Stimulated activated CD4-positive, alpha-beta T cell treated with anti-CD3 and anti-CD28 coated beads, Interleukin-4, amount 100 ng/mL, for 24 hours (primary cell): ENCODE measurements around the gene C2CD2L.
"Not testable (repeated sequence)": the region's sequence is repeated elsewhere in the genome, so short reads cannot be mapped to it uniquely, and the experiment has no call there.

ENCODE experiments used
- DNase-seq: peaks from one replicate; pipeline ENCODE4 v3.0.0-alpha.2; 2020

The C2CD2L gene

DNA sequence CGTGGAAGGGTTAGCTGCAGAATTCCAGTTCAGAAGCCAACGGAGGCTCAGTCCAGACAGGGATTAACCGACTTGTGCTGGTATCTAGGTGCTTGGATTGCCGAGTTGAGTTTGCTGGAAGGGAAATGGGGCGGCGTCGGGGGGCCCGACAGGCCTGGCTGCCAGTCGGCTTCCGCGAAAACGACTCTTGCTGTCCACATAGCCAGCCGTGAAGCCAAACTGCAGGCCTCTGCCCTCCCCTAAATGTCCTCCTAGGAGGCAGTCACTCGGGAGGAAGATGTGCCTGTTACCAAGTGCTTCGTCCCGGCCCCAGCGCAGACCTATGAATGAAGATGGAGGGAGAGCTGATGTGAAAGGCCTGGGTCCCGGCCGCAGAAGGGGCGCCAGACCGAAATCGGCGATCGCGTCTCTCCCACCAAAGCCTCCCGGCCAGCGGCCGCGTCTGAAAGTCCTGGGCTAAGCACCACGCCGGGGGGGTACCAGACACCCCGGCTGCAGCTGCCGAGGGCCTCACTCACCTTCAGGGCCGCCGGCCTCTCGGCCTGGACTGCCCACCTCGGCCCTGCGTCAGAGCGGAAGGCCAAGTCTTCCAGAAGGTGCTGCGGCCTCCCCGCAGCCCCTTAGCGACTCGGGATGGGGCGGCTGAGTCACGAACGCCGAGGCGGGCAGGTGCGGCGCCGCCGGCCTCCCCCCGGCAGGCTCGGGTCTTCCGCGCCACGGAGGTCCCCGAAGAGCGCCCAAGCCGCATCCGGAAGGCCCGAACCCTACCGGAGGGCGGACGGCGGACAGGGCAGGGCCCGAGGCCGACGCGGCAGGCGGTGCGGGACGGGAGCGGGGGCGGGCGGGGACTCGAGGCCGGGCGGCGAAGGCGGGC is 13.0 kb upstream of the C2CD2L start:
- DNase-seq, result peak; percentile 55

DNA sequence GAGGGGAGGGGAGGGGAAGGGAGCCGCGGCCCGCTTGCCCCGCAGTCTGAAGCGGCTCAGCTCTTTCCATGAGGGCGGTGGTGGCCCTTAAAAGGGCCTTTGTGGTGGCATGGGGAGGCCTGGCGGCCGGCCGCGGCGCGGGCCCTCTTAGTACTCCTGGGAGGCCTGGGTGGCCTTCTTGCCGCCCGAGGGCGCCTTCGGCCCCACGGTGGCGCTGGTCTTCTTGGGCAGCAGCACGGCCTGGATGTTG is 12.4 kb upstream of the C2CD2L start:
- no peak for DNase-seq

DNA sequence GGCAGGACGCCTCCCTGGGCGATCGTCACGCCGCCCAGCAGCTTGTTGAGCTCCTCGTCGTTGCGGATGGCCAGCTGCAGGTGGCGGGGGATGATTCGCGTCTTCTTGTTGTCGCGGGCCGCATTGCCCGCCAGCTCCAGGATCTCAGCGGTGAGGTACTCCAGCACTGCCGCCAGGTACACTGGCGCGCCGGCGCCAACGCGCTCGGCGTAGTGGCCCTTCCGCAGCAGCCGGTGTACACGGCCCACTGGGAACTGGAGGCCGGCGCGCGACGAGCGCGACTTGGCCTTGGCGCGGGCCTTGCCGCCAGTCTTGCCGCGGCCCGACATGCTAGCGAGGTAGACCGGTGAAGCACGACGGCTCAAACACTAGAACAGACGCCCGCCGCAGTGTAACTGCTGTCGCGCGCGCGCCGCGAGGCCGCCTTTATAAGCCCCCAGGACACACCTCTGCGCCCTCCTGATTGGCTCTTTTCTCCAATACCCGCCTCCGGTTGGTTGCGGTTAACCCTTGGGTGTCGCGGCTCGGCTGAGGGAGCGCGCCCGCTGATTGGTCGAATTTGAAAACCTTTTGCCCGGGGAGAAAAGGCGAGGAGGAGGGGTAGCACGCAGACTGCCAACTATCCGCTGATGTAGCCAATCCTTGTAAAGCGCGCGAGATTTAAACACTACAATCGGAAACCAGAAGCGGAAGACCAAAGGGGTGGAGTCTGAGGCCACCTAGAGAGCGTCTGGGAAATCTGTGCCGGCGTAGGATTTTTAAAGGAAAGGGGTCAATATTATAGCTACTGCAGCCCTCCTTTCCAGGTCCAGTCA is 11.9 kb upstream of the C2CD2L start:
- peak; percentile 100 for DNase-seq

DNA sequence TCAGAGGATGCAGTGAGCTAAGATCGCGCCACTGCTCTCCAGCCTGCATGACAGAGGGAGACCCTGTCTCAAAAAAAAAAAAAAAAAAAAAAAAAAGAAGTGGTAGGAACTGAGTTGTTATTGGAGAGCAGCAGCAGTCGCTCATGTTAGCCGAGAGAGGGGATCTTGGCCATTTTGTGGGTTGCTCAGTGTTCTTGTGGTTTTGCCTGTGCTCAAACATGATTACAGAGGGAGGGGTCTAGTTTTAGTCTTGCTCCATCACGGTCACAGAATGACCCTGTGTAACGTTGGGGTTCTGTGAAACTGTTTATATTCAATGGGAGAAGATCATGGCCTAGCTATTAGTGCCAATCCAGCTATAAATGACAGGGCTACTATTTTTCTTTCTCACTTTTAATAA is 7.4 kb upstream of the C2CD2L start:
- no peak for DNase-seq

DNA sequence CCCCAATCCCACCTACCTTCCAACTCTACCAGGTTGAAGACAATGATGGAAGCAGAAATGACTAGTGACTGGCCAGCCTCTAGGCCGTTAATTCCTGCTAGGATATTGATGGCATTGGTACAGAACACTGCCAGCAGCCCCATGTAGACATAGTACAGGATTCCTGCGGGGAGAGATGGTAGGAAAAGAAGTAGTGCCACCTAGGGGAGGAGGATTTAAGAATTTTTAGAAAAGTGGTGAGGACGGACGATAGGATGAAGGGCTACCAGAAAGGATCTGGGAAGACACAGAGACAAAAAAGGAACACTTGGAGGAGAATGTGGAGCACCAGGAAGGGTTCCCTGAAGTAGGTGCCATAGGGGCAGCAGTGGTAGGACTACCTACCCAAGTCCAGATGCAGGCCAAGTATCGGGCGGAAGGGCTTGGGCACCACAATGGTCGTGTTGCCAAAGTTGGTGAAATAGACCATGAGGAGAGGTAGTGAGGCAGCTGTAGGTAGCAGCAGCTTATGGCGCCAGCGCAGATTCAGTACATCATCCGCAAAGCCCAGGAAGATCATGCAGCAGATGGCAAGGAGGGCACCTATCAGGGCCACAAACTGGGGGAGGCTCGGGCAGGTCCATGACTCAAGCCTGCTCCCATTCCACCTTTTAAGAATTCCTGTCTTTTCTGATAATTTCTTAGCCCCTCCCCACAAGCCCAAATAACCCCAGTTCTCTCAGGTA is 6.7 kb upstream of the C2CD2L start:
- DNase-seq, result no peak

DNA sequence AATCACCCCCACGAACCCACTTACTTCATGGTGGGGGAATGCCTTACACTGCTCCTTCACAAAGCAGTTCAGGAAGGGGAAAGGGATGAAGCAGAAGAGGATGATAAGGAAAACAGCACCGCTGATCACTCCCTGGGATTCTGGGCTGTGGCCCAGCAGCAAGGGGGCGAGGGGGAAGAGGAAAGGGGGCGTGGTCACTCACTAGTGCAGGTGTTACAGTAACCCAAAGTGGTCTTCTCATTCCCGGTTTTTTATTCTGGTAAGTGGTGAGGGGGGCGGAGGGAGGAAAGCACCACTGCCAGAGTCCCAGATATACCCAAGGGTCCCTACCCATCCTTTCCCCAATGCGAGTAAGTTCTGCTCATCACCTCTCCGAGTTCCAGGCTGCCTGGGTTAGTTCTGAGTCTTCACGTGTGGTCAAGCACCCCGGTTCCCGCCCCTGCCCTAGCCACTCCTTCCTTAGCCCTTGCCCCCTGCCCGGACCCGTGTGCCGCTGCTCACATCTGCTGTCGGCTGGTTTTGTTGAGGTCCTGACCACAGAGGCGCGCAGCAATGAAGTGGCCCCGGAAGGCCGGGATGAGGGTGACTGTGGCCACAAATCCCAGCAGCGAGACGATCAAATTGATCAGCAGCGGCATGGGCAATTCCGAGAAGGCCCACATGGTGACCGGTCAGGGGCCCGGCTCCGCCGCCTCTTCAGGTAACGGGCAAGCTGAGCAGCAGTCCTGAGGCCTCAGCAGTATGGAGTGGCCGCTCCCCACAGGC is 6.0 kb upstream of the C2CD2L start:
- DNase-seq, result peak; percentile 25

DNA sequence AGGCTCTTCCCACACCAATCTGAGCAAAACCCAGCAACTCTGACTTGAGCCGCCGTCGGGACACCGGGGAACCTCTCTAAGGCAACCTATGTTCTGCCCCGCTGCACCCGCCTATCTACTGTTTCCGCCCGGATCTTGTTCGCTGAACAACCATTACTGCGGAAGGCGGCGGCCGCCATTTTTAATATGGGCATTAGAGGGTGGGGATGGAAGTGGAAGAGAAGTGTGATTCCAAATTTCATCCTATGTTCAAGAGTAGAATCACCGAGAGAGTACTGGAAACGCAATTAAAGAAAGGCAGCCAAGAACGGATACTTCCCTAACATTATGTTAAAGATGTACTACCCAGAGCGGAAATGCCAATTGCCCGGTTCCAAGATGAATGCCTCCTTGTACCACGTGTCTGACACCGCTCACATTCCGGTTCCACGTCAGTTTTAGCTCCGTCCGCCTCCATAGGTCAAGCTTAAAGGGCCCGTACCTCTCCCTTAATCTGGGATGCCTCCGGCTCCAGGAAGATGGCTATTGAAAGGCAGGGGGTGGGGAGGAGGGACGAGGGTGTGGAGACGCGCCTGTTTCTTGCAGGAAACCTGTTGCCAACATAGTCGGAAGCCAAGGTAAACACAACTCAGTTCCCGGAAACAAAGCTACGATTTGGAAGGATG is 5.3 kb upstream of the C2CD2L start, which contains the start of gene DPAGT1:
Gene DPAGT1 (minus strand): TSS at position 95 of the 665 bp plus-strand sequence. CDS start 198 bp downstream, outside the sequence.
- peak; percentile 90 for DNase-seq

DNA sequence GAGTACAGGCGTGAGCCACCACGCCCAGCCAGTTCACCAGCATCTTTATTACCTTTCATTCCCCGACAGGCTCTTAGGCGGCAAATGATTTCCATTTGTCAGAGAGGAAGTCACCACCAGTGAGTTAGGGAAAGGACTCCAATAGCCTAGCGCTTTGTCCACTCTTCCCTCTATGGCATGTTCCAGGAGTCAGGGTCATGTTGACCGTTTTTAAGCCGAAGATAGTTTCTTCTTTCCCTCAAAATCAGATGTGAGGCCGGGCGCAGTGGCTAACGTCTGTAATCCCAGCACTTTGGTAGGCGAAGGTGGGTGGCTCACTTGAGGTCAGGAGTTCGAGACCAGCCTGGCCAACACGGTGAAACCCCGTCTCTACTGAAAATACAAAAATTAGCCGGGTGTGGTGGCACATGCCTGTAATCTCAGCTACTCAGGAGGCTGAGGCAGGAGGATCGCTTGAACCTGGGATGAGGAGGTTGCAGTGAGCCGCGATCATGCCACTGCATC is 3.9 kb upstream of the C2CD2L start:
- DNase-seq, result not testable (repeated sequence)

DNA sequence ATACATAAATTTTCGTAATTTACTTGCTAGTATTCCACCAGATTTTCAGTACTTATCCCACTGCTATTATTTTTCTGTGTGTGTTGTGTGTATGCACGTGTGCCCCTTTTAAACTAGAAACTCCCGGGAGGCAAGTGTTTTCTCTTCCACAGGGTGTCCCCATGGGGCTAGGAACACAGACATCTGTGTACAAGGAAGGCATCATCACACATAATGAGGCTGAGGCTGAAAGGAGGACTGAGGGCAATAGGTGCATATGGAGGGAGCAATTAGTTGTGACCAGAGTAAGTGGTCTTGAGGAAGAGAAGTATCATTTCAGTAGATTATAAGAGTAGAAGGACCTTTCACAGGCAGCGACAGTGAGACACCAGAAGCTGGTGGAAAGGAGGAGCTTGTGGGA is 3.4 kb upstream of the C2CD2L start:
- DNase-seq, result no peak

DNA sequence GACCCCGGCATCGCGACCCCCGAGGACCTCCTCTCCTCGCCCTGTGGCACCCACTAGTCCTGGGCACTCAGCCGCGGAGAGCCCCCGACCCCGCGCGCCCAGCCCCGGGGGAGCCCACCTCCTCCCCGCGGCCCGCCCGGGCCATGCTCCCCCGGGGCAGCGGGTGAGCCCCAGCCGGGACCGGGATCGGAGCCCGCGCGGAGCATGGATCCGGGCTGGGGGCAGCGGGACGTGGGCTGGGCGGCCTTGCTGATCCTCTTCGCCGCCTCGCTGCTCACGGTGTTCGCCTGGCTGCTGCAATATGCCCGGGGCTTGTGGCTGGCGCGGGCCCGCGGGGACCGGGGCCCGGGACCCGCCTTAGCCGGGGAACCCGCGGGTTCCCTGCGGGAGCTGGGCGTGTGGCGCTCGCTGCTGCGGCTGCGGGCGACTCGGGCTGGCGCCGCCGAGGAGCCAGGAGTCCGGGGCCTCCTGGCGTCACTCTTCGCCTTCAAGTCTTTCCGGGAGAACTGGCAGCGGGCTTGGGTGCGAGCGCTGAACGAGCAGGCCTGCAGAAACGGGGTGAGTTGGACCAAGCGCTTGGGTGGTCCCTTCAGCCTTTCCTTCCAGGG is 498 bp downstream of the C2CD2L start:
- DNase-seq, result no peak

DNA sequence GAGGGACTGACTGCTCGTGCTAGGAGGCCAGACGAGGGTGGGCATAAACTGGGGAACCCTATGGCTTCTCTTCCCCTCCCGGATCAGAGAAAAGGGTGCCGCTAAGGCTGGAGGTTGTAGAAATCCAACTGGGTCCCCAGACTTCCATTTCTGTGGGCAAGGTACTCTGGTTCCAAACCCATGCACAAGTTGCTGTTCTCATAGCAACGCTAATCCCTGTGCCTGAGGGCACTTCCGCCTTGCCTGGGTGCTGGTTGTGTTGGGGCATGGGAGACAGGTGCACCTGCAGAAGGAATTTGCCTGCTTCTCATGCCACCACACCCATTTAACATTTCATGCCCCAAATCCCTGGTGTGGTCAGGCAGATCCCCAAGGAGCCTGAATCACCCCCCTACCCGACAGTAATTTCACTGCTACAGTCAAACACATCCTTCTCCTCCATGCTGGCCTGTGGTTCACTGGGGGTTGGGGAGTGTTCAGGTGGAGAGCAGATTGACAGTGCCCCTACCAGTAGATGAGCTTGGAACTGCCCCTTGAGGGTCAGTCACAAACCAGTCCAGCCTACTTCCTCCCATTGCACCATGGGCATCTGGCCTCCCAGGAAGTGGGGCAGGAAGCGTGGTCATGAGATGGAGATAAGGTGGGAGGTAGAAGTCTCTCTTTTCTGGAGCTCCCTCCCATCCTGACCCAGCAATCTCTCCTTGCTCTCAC is 1.2 kb downstream of the C2CD2L start:
- no peak for DNase-seq

DNA sequence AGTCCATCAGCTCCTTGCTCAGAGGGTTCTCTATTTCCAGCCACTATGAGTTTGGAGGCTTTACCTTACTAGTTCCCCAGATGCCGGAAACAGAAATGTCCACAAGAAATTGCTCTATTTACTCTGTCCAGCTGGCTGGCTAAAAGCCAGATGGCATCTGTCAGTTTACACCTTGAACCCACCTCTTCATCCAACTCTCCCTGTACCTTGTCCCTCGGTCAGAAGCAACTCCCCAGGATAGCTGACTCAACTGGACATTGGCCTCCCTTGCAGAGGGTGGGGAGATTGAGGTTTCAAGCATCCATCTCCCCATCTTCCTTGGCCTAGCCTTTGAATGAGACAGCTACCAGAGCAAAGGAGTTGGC is 1.7 kb downstream of the C2CD2L start:
- DNase-seq, result no peak

DNA sequence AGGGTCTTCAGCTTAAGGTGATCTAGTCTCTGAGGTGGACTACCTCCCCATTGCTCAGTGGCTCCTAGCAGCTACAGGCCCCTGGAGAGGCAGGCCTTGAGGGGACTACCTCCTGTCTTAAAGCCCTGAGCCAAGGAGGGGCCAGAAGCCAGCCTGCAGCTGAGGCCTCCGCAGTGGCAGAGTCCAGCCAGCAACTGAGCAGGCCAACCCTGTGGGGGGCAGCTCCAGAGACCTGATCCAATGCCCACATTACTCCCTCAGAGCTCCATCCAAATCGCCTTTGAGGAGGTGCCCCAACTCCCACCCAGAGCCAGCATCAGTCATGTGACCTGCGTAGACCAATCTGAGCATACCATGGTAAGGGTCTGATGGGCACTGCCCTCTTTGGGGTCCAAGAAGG is 2.7 kb downstream of the C2CD2L start:
- no peak for DNase-seq

DNA sequence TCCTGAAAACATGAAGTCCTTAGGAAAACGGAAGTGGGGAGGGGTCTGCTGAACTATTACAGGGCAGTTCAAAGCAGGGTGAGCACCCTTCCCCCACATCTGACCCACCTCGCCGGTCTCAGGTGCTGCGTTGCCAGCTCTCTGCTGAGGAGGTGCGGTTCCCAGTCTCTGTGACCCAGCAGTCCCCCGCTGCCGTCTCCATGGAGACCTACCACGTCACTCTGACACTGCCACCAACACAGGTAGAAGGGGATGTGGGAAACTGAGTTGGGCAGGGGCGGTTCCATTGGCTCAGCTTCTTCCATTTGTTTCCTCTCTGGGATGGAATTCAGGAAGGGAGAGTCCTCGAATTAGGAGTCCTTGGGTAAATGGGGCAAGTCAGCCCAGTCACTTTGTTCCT is 3.3 kb downstream of the C2CD2L start:
- DNase-seq, result no peak

DNA sequence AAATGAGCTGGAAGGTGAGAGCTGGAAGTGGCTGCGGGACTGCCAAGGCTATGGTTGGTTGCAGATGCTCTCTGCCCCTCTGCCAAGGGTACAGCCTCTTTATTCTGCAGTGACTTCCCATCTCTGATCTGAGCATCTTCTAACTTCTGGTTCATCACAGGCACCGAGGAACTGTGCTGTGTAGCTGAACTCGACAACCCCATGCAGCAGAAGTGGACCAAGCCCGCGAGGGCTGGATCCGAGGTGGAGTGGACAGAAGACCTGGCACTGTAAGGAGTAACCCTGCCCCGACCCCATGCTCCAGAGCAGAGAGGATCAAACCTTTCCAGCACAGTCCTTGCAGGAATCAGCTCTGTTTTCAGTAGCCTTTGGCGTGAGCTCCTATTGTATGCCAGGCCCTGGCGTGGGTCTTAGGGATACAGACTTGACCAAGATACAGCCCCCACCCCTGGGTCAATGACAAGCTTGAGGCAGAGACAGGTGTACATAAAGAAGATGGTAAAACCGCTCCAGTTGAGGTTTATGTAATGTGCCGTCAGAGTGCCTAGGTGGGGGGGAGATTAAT is 4.3 kb downstream of the C2CD2L start:
- DNase-seq, result no peak

DNA sequence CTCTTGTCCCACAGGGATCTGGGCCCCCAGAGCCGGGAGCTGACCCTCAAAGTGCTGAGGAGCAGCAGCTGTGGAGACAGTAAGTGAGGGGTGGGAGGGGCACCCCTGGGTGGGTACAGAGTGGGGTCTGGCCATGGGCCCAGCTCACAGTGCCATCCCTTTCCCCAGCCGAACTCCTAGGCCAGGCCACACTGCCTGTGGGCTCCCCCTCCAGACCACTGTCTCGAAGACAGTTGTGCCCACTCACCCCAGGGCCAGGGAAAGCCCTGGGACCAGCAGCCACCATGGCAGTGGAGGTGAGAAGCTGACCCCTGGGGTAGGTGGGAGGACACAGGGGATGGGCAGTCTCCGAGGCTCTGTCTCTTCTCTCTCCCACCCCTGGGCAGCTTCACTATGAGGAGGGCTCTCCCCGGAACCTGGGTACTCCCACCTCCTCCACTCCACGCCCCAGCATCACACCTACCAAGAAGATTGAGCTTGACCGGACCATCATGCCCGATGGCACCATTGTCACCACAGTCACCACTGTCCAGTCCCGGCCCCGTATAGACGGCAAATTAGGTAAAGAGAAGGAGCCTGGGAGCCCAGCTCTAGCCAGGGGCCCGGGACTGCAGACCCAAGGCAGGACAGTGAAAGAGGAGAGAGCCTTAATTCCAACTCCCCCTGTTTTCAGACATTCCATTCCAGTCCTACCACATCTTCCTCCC is 5.3 kb downstream of the C2CD2L start:
- DNase-seq, result no peak

DNA sequence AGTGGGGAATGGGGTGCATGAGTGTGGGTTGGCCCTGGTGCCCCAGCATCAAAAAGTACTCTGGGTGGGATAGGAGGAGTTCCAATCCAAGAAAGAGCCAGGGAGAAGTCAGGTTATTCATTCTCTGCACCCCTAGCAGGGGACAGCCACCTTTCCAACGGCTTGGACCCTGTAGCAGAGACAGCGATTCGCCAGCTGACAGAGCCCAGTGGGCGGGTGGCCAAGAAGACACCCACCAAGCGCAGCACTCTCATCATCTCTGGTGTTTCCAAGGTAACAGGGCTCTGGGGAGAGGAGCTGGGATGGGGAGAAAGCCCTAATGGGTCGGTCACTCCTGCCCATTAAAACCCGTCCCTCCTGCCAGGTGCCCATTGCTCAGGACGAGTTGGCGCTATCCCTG is 6.6 kb downstream of the C2CD2L start:
- DNase-seq, result no peak

DNA sequence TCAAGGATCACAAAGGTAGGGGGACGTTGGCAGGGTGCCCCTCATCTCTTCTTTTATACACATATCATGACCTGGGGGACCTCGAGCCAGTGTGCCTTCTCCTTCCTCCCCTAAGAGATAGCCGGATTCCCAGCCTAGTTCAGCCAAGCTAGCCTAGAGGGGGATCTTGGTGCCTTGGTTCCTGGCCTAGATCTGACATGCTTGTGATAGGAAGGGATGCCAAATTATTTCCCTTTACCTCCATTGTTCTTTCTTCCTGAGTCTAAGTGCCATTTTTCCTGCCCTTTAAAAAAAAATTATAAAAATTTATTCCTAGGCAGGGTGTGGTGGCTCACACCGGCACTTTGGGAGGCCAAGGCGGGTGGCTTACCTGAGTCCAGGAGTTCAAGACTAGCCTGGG is 7.2 kb downstream of the C2CD2L start:
- no peak for DNase-seq

DNA sequence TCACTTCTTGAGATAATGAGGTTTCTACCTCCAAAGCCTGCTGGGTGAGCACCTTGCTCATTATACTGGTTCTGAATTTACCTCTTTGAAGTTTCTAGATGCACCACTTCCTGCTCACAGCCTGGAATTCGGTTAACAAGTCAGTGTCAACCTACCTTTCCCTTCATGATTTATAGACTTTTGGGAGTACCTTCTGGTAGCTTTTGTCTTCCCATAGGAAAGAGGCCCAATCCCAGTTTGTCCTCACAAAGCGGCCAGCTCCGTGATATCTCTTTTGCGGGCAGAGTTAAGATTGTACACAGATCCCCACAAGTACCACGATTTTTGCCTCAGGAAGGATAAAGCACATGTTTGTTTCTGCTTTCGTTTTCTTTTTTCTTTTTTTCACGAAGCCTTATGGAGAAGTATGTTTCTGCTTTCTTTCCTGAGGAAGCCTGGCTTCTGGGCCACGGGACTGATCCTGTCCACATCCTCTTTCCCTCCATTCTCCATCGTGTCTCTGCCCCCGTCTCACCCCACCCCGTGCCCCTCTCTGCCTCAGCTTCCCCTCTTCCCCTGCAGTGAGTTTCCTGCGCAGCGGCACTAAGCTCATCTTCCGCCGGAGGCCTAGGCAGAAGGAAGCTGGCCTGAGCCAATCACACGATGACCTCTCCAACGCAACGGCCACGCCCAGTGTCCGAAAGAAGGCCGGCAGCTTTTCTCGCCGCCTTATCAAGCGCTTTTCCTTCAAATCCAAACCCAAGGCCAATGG is 8.5 kb downstream of the C2CD2L start:
- DNase-seq, result no peak
